ENCODE results near the gene PHC1.

DNA sequence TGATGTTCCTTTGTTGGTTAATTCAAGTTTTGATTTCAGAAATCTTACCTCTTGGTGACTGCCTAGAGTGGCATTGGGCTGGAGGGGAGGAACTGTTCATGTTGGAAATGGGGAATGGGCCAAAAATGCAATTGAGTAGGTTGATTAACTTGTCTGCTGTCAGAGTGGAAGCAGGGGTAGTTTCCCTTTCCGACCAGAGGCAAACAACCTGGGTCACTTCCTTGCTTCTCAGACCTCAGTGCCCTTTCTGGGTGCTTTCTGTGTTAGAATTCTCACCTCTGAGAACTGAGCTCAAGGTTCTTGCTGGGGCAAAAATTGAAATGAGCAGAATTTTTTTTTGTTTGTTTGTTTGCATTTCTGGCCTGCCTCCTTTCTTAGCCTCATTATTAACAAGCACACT, 37.4 kb downstream of the PHC1 start:
- TF ChIP-seq EZH2 (IDR thresholded peaks at IDR 0.05; ENCODE audit: borderline replicate concordance, low read depth, low read length, severe bottlenecking) (no peak), CTCF (IDR thresholded peaks at IDR 0.05; ENCODE audit: borderline replicate concordance, extremely low read depth, low read length, poor library complexity, severe bottlenecking) (no peak)

All from DND-41 (cell line).